Measurements from ENCODE around the gene ATRAID.

Gene ATRAID

GRCh38 chr2:27249159-27249890, 37.5 kb downstream of the ATRAID start:
- WGBS, 2 experiments: 83 to 87% methylated on average over 12 of the region's 12 CpGs

GRCh38 chr2:27249891-27250651, 38.2 kb downstream of the ATRAID start:
- Histone ChIP-seq H3K4me3 (ENCODE audit: insufficient read depth, low read depth, low read length) (no peak overlapping the region), H3K27me3 (ENCODE audit: control insufficient read depth, insufficient read depth, low read length, poor library complexity, severe bottlenecking) (peaks cover 12% of the 10 kb centered on the region), H3K27ac (ENCODE audit: insufficient read depth, low read depth, low read length, poor library complexity, severe bottlenecking) (no peak overlapping the region), H3K9me3 (ENCODE audit: control insufficient read depth, low read length) (no peaks in the 10 kb centered on the region), H3K4me1 (ENCODE audit: control insufficient read depth, insufficient read depth, low read length) (no peaks in the 10 kb centered on the region), H3K36me3 (ENCODE audit: control insufficient read depth, insufficient read depth, low read length) (no peaks in the 10 kb centered on the region)
- WGBS, 2 experiments: 13 to 15% methylated on average over 22 of the region's 22 CpGs

More at GRCh38 chr2:27249159-27249890, 37.5 kb downstream of the ATRAID start:
- Histone ChIP-seq H3K27me3 (ENCODE audit: control insufficient read depth, insufficient read depth, low read length, poor library complexity, severe bottlenecking) (peaks cover 12% of the 10 kb centered on the region), H3K36me3 (ENCODE audit: control insufficient read depth, insufficient read depth, low read length) (peaks cover 1% of the 10 kb centered on the region), H3K4me1 (ENCODE audit: control insufficient read depth, insufficient read depth, low read length) (no peaks in the 10 kb centered on the region), H3K27ac (ENCODE audit: insufficient read depth, low read depth, low read length, poor library complexity, severe bottlenecking) (no peak overlapping the region), H3K9me3 (ENCODE audit: control insufficient read depth, low read length) (no peaks in the 10 kb centered on the region), H3K4me3 (ENCODE audit: insufficient read depth, low read depth, low read length) (no peak overlapping the region)

GRCh38 chr2:27250652-27251379, 39.0 kb downstream of the ATRAID start:
- Histone ChIP-seq H3K9me3 (ENCODE audit: control insufficient read depth, low read length) (no peaks in the 10 kb centered on the region), H3K4me1 (ENCODE audit: control insufficient read depth, insufficient read depth, low read length) (no peaks in the 10 kb centered on the region), H3K36me3 (ENCODE audit: control insufficient read depth, insufficient read depth, low read length) (no peaks in the 10 kb centered on the region), H3K27me3 (ENCODE audit: control insufficient read depth, insufficient read depth, low read length, poor library complexity, severe bottlenecking) (peaks cover 12% of the 10 kb centered on the region), H3K4me3 (ENCODE audit: insufficient read depth, low read depth, low read length) (no peak overlapping the region), H3K27ac (ENCODE audit: insufficient read depth, low read depth, low read length, poor library complexity, severe bottlenecking) (no peak overlapping the region)
- WGBS, 2 experiments: 55 to 57% methylated on average over 12 of the region's 13 CpGs

- Histone ChIP-seq H3K4me3 (ENCODE audit: insufficient read depth, low read depth, low read length) (no peak overlapping the region), H3K9me3 (ENCODE audit: control insufficient read depth, low read length) (no peaks in the 10 kb centered on the region), H3K27me3 (ENCODE audit: control insufficient read depth, insufficient read depth, low read length, poor library complexity, severe bottlenecking) (peaks cover 12% of the 10 kb centered on the region), H3K27ac (ENCODE audit: insufficient read depth, low read depth, low read length, poor library complexity, severe bottlenecking) (no peak overlapping the region), H3K36me3 (ENCODE audit: control insufficient read depth, insufficient read depth, low read length) (no peaks in the 10 kb centered on the region), H3K4me1 (ENCODE audit: control insufficient read depth, insufficient read depth, low read length) (no peaks in the 10 kb centered on the region)
- WGBS, 2 experiments: 76 to 77% methylated on average over 13 of the region's 13 CpGs
These were observed 39.9 kb downstream of the ATRAID start for GRCh38 chr2:27251766-27252165.

GRCh38 chr2:27255187-27255586, 43.3 kb downstream of the ATRAID start:
- Histone ChIP-seq H3K4me3 (ENCODE audit: insufficient read depth, low read depth, low read length) (no peak overlapping the region), H3K9me3 (ENCODE audit: control insufficient read depth, low read length) (no peaks in the 10 kb centered on the region), H3K27ac (ENCODE audit: insufficient read depth, low read depth, low read length, poor library complexity, severe bottlenecking) (no peak overlapping the region), H3K36me3 (ENCODE audit: control insufficient read depth, insufficient read depth, low read length) (no peaks in the 10 kb centered on the region), H3K4me1 (ENCODE audit: control insufficient read depth, insufficient read depth, low read length) (no peaks in the 10 kb centered on the region), H3K27me3 (ENCODE audit: control insufficient read depth, insufficient read depth, low read length, poor library complexity, severe bottlenecking) (peaks cover 20% of the 10 kb centered on the region)
- WGBS, 2 experiments: 77 to 79% methylated on average over 13 of the region's 13 CpGs

DNA sequence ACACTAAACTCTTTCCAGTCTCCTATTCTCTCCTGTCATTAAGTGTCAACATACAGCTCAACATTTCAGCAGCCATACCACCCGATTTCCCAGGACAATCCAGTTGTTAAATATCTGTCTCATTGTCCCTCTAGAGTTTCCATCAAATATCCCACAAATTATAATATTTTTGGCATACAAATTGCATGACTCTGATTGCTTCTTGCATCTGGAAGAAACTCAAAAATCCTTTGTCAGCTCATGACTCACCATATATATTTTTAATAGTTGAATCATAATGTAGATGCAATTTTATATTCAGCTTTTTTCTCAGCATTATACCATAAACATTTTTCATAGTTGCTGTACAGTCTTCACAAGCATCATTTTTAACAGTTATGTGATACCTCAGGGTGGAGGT, 43.8 kb downstream of the ATRAID start:
- no peaks in the 10 kb centered on the region for H3K9me3 ChIP-seq (ENCODE audit: control insufficient read depth, low read length)
- 86 to 92% methylated on average over 1 of the region's 1 CpG for WGBS, 2 experiments
- H3K4me1 ChIP-seq (ENCODE audit: control insufficient read depth, insufficient read depth, low read length): no peaks in the 10 kb centered on the region
- H3K27me3 ChIP-seq (ENCODE audit: control insufficient read depth, insufficient read depth, low read length, poor library complexity, severe bottlenecking): peaks cover 23% of the 10 kb centered on the region
- H3K36me3 ChIP-seq (ENCODE audit: control insufficient read depth, insufficient read depth, low read length): no peaks in the 10 kb centered on the region
- no peak overlapping the region for H3K4me3 ChIP-seq (ENCODE audit: insufficient read depth, low read depth, low read length)
- H3K27ac ChIP-seq (ENCODE audit: insufficient read depth, low read depth, low read length, poor library complexity, severe bottlenecking): no peak overlapping the region

GRCh38 chr2:27256855-27257454, 45.1 kb downstream of the ATRAID start:
- H3K4me1 ChIP-seq (ENCODE audit: control insufficient read depth, insufficient read depth, low read length): no peaks in the 10 kb centered on the region
- peaks cover 26% of the 10 kb centered on the region for H3K27me3 ChIP-seq (ENCODE audit: control insufficient read depth, insufficient read depth, low read length, poor library complexity, severe bottlenecking)
- no peaks in the 10 kb centered on the region for H3K9me3 ChIP-seq (ENCODE audit: control insufficient read depth, low read length)
- no peak overlapping the region for H3K27ac ChIP-seq (ENCODE audit: insufficient read depth, low read depth, low read length, poor library complexity, severe bottlenecking)
- WGBS, 2 experiments: 80 to 88% methylated on average over 7 of the region's 7 CpGs
- no peaks in the 10 kb centered on the region for H3K36me3 ChIP-seq (ENCODE audit: control insufficient read depth, insufficient read depth, low read length)
- no peak overlapping the region for H3K4me3 ChIP-seq (ENCODE audit: insufficient read depth, low read depth, low read length)

DNA sequence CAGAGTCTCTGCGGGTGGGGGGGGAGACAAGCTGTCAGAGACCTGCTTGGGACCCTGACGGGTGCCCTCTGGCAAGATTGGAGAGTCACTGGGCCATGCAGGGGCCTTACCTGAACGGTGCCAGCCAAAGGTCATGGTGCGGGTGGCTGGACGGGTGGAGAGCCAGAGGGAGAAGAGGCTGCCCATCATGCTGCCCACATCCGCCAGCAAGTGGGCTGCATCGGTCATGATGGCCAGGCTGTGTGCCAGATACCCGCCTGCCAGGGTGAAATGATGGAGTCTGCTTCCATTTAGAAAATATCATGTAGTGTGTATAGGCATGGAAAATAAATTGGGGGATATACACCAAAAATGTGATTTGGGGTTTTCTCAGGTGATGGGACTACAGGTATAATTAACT, 46.2 kb downstream of the ATRAID start:
- Histone ChIP-seq H3K36me3 (ENCODE audit: control insufficient read depth, insufficient read depth, low read length) (no peaks in the 10 kb centered on the region), H3K9me3 (ENCODE audit: control insufficient read depth, low read length) (no peaks in the 10 kb centered on the region), H3K4me1 (ENCODE audit: control insufficient read depth, insufficient read depth, low read length) (peaks cover 6% of the 10 kb centered on the region), H3K4me3 (ENCODE audit: insufficient read depth, low read depth, low read length) (no peak overlapping the region), H3K27ac (ENCODE audit: insufficient read depth, low read depth, low read length, poor library complexity, severe bottlenecking) (no peak overlapping the region), H3K27me3 (ENCODE audit: control insufficient read depth, insufficient read depth, low read length, poor library complexity, severe bottlenecking) (peaks cover 37% of the 10 kb centered on the region)
- 95 to 96% methylated on average over 8 of the region's 8 CpGs for WGBS, 2 experiments

DNA sequence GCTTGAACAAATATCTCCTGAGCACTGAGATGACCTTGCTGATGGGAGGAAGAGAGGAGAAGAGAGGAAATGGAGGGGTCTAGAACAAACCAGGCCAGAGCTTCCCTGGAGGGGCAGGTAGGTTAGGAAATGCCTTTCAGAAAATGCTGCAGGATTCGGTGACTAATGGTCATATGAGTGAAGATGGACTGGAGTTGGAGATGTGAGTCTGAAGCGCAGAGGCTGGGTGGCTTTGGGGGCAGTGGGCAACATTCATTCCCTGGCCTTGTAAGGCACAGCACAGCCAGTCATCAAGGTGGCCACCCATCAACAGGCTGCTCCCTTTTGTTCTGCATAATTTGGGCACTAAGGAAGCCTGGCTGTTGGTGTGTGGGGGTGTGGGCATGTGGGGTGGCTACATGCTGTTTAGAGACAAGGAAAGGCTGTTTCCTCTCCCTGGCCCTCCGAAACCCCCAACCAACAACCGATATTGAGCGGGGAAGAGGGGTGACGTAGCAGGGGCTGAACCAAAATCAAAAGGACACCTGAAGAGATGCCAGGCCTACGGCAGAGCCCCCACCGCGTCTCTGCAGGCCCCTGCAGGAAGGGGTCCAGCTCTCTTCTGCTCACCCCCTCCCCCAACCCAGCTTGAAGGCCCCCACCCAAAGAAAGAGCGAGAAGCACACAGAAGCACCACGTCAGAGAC, 49.5 kb downstream of the ATRAID start:
- no peak overlapping the region for H3K27ac ChIP-seq (ENCODE audit: insufficient read depth, low read depth, low read length, poor library complexity, severe bottlenecking)
- H3K27me3 ChIP-seq (ENCODE audit: control insufficient read depth, insufficient read depth, low read length, poor library complexity, severe bottlenecking): peaks cover 70% of the 10 kb centered on the region
- 34 to 35% methylated on average over 11 of the region's 11 CpGs for WGBS, 2 experiments
- H3K4me1 ChIP-seq (ENCODE audit: control insufficient read depth, insufficient read depth, low read length): peaks cover 15% of the 10 kb centered on the region
- H3K4me3 ChIP-seq (ENCODE audit: insufficient read depth, low read depth, low read length): no peak overlapping the region
- H3K9me3 ChIP-seq (ENCODE audit: control insufficient read depth, low read length): no peaks in the 10 kb centered on the region
- no peaks in the 10 kb centered on the region for H3K36me3 ChIP-seq (ENCODE audit: control insufficient read depth, insufficient read depth, low read length)
